HepG2 (cell line): ENCODE data around the gene TOR1AIP1. TPM values are rescaled to one million over a fixed set of nuclear protein-coding genes. Genes with fewer than 3 reads are reported as not detected.

Experiments
- ARNTL ChIP-seq: sonication (generic); formaldehyde crosslinking; IDR thresholded peaks from 2 replicates; pipeline ENCODE4 v1.4.0; 2020; ENCODE audit warnings: mild to moderate bottlenecking, missing genetic modification reagents
- ATM ChIP-seq: fragments of 450-650 bp; IDR thresholded peaks from 2 replicates; pipeline ENCODE4 v1.7.1; 2017; ENCODE audit warnings: mild to moderate bottlenecking, borderline replicate concordance
- CEBPG ChIP-seq: IDR thresholded peaks from 2 replicates; pipeline ENCODE4 v1.6.1; 2016
- GATAD2A ChIP-seq: IDR thresholded peaks from 2 replicates; pipeline ENCODE4 v1.6.1; 2016
- HNRNPL ChIP-seq: fragments of 200-400 bp; formaldehyde crosslinking; IDR thresholded peaks from 2 replicates; pipeline ENCODE4 v1.6.1; 2017; ENCODE audit warnings: mild to moderate bottlenecking, low read depth, low read length
- KDM5A ChIP-seq: fragments of 200-600 bp; sonication (generic); IDR thresholded peaks from 2 replicates; pipeline ENCODE4 v1.7.0; 2018; ENCODE audit warnings: antibody characterized with exemption, mild to moderate bottlenecking, low read length, borderline replicate concordance
- KLF16 ChIP-seq, 2 experiments: sonication (generic) in 1 of 2; formaldehyde crosslinking in 1 of 2; IDR thresholded peaks; 2 replicates each; pipeline versions ENCODE4 v1.6.1 to v1.8.0; 2016 to 2023; ENCODE audit warnings: missing genetic modification reagents in 2 of 2, missing compliant biosample characterization in 1 of 2
- MAF1 ChIP-seq: sonication (generic); formaldehyde crosslinking; IDR thresholded peaks from 2 replicates; pipeline ENCODE4 v1.5.0; 2020; ENCODE audit warnings: missing genetic modification reagents, borderline replicate concordance
- MLXIP ChIP-seq: sonication (generic); formaldehyde crosslinking; IDR thresholded peaks from 2 replicates; pipeline ENCODE4 v1.9.0; 2021; ENCODE audit warnings: missing genetic modification reagents, borderline replicate concordance
- PCBP1 ChIP-seq: fragments of 200-400 bp; formaldehyde crosslinking; IDR thresholded peaks from 2 replicates; pipeline ENCODE4 v1.6.1; 2017; ENCODE audit warnings: mild to moderate bottlenecking, low read depth, low read length, borderline replicate concordance
- ZNF101 ChIP-seq: sonication (generic); formaldehyde crosslinking; IDR thresholded peaks from 2 replicates; pipeline ENCODE4 v1.4.0; 2020; ENCODE audit warnings: mild to moderate bottlenecking, low read depth, missing genetic modification reagents, borderline replicate concordance
- ZNF44 ChIP-seq: sonication (generic); formaldehyde crosslinking; IDR thresholded peaks from 2 replicates; pipeline ENCODE4 v1.5.1; 2020; ENCODE audit warnings: mild to moderate bottlenecking, missing genetic modification reagents
- ZNF563 ChIP-seq: sonication (generic); formaldehyde crosslinking; IDR thresholded peaks from 2 replicates; pipeline ENCODE4 v1.8.0; 2022; ENCODE audit warnings: mild to moderate bottlenecking, moderate library complexity, missing genetic modification reagents
- ZNF703 ChIP-seq: sonication (generic); formaldehyde crosslinking; IDR thresholded peaks from 2 replicates; pipeline ENCODE4 v1.5.1; 2020; ENCODE audit warnings: missing genetic modification reagents, mild to moderate bottlenecking, moderate library complexity, borderline replicate concordance
- ZNF709 ChIP-seq: sonication (generic); formaldehyde crosslinking; IDR thresholded peaks from 2 replicates; pipeline ENCODE4 v1.5.0; 2020; ENCODE audit warnings: mild to moderate bottlenecking, missing genetic modification reagents
- ZNF891 ChIP-seq: sonication (generic); formaldehyde crosslinking; IDR thresholded peaks from 2 replicates; pipeline ENCODE4 v1.5.0; 2020; ENCODE audit warnings: mild to moderate bottlenecking, missing genetic modification reagents
- ZSCAN30 ChIP-seq: sonication (generic); formaldehyde crosslinking; IDR thresholded peaks from 2 replicates; pipeline ENCODE4 v1.5.0; 2020; ENCODE audit warnings: mild to moderate bottlenecking, missing genetic modification reagents
- polyA plus RNA-seq, 8 experiments: library from polyadenylated mRNA; depleted of rRNA in 3 of 8; stranded (reverse) in 7 of 8; unstranded in 1 of 8; fragments of >200 nt; fragmentation: Illumina TruSeq in 4 of 8; extraction: Trizol in 4 of 8; gene quantifications; 2 replicates each; pipeline versions ENCODE4 v1.2.1 to v1.2.3, GENCODE V29; 2011 to 2016; ENCODE audit warnings: low read depth in 4 of 8, missing spikeins in 1 of 8, mixed read lengths in 1 of 8; ENCODE audit not compliant: insufficient read depth in 1 of 8
- total RNA-seq, 5 experiments: library from RNA; depleted of rRNA; stranded (reverse); fragments of >200 nt; fragmentation: Illumina TruSeq; extraction: Trizol; gene quantifications; 2 replicates each; pipeline ENCODE4 v1.2.3, GENCODE V29; 2016; ENCODE audit warnings: low read depth in 1 of 5
- TF ChIP-seq, protein P1 (sequence below): sonication (generic); formaldehyde crosslinking; IDR thresholded peaks from 2 replicates; pipeline ENCODE4 v1.4.0; 2020; ENCODE audit warnings: missing genetic modification reagents
- TF ChIP-seq, protein P2 (sequence below): IDR thresholded peaks from 2 replicates; pipeline ENCODE4 v1.6.1; 2016; ENCODE audit warnings: low read depth

The TOR1AIP1 gene
- total and polyA plus RNA-seq, 2 of the 13 experiments (the other 11 are each of a cell fraction or from before 2014, with no cell fraction given): 15.6 to 29.0 TPM

DNA sequence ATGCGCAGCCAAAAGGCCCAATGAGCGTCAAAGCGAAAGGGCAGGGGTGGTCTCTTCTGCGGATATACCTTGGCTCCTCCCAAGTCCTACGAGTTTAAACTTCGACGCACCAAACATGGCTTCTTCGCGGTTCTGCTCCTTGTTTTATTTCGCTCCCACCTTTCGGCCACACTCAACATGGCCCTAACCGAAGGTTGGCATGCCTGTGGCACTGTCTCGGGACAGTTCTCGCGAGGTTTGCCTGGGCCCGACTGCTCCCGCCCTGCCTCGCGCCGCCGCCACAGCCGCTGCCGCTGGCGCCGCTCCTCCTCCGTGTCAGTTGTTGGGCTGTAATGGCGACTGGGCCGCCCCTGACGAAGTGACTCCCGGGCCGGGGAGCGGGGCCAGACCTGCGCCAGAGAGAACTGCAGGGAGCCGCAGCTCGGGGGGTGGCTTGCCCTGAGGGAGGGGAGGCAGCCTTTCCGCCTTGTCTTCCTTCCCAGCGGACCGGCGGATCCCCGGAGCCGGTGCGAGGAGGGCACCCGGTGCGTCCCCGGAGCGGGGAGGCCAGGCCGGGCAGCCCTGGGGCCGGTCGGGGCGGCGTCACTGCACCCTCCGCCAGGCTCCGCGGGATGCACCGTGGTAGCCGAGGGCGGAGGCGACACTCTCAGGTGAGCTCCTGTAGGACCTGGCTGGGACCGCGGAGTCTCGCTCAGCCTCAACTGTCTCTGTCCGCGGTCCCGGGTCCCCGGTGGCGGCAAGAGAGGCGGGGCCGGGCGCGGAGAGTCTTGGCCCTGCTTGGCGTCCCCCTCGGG, 72.6 kb downstream of the TOR1AIP1 start, which contains the start of gene CEP350 (continued):
- TF ChIP-seq ZNF703 (CRISPR knock-in tag) (peak; percentile 53; the same call in 1 of the 2 replicates), ZNF891 (CRISPR knock-in tag) (no peak), HNRNPL (0 out of 2 replicates have a peak, but pooled peaks have one; percentile 72), ZNF709 (CRISPR knock-in tag) (peak; percentile 67; the same call in 1 of the 2 replicates), PCBP1 (no peak), ARNTL (peak; percentile 78), KLF16 (CRISPR knock-in tag; IDR thresholded peaks at IDR 0.05) (peak in 1 of 2 experiments; percentile 78; a peak in 1 of 4 replicates), CEBPG (CRISPR knock-in tag) (peak; percentile 45), ZNF44 (CRISPR knock-in tag) (peak; percentile 60; the same call in 1 of the 2 replicates), MAF1 (CRISPR knock-in tag) (peak; percentile 40; the same call in 1 of the 2 replicates), KDM5A (peak; percentile 41; the same call in 1 of the 2 replicates), ZSCAN30 (CRISPR knock-in tag) (no peak), GATAD2A (CRISPR knock-in tag) (peak; percentile 64; the same call in 1 of the 2 replicates), ATM (no peak), MLXIP (CRISPR knock-in tag) (no peak), ZNF101 (CRISPR knock-in tag) (peak; percentile 90; the same call in 1 of the 2 replicates), ZNF563 (CRISPR knock-in tag) (peak; percentile 70)
- TF ChIP-seq, protein P1, sequence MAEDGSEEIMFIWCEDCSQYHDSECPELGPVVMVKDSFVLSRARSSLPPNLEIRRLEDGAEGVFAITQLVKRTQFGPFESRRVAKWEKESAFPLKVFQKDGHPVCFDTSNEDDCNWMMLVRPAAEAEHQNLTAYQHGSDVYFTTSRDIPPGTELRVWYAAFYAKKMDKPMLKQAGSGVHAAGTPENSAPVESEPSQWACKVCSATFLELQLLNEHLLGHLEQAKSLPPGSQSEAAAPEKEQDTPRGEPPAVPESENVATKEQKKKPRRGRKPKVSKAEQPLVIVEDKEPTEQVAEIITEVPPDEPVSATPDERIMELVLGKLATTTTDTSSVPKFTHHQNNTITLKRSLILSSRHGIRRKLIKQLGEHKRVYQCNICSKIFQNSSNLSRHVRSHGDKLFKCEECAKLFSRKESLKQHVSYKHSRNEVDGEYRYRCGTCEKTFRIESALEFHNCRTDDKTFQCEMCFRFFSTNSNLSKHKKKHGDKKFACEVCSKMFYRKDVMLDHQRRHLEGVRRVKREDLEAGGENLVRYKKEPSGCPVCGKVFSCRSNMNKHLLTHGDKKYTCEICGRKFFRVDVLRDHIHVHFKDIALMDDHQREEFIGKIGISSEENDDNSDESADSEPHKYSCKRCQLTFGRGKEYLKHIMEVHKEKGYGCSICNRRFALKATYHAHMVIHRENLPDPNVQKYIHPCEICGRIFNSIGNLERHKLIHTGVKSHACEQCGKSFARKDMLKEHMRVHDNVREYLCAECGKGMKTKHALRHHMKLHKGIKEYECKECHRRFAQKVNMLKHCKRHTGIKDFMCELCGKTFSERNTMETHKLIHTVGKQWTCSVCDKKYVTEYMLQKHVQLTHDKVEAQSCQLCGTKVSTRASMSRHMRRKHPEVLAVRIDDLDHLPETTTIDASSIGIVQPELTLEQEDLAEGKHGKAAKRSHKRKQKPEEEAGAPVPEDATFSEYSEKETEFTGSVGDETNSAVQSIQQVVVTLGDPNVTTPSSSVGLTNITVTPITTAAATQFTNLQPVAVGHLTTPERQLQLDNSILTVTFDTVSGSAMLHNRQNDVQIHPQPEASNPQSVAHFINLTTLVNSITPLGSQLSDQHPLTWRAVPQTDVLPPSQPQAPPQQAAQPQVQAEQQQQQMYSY (CRISPR knock-in tag): peak; percentile 95
- TF ChIP-seq, protein P2, sequence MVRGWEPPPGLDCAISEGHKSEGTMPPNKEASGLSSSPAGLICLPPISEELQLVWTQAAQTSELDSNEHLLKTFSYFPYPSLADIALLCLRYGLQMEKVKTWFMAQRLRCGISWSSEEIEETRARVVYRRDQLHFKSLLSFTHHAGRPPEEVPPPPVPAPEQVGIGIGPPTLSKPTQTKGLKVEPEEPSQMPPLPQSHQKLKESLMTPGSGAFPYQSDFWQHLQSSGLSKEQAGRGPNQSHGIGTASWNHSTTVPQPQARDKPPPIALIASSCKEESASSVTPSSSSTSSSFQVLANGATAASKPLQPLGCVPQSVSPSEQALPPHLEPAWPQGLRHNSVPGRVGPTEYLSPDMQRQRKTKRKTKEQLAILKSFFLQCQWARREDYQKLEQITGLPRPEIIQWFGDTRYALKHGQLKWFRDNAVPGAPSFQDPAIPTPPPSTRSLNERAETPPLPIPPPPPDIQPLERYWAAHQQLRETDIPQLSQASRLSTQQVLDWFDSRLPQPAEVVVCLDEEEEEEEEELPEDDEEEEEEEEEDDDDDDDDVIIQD: peak; percentile 99
